Measurements from ENCODE around the gene BABAM2. TPM values are rescaled to one million over a fixed set of nuclear protein-coding genes. Genes with fewer than 3 reads are reported as not detected.

The BABAM2 gene
- total RNA-seq, 2 donors from 2014 or later = 32.2 to 33.5 TPM

DNA sequence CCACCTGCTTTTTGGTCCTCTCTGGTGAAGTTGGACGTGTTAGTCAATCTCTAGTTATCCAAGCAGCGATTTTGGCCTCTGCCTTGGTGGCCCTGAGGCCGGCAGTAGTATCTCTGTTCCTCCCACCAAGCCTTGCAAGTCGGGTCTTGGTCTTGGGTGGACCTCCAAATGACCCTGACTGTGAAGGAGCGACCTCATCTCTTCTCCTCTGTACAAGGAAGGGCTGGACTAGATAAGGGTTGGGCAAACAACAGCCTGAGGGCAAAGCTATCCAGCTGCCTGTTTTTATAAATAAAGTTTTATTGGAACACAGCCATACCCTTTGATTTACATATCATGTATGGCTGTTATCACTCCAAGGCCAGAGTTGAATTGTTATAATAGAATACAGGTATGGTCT is 427.5 kb downstream of the BABAM2 start:
- no peak overlapping the region for H3K9ac ChIP-seq (ENCODE audit: low read depth in 2 of 2, low read length in 2 of 2)
- intact Hi-C loops (cut with DNase I) = no loop called here
- no peaks in the 10 kb centered on the region for H3K36me3 ChIP-seq
- no peak overlapping the region for H3K4me3 ChIP-seq
- TF ChIP-seq, protein P1, sequence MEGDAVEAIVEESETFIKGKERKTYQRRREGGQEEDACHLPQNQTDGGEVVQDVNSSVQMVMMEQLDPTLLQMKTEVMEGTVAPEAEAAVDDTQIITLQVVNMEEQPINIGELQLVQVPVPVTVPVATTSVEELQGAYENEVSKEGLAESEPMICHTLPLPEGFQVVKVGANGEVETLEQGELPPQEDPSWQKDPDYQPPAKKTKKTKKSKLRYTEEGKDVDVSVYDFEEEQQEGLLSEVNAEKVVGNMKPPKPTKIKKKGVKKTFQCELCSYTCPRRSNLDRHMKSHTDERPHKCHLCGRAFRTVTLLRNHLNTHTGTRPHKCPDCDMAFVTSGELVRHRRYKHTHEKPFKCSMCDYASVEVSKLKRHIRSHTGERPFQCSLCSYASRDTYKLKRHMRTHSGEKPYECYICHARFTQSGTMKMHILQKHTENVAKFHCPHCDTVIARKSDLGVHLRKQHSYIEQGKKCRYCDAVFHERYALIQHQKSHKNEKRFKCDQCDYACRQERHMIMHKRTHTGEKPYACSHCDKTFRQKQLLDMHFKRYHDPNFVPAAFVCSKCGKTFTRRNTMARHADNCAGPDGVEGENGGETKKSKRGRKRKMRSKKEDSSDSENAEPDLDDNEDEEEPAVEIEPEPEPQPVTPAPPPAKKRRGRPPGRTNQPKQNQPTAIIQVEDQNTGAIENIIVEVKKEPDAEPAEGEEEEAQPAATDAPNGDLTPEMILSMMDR (IDR thresholded peaks at IDR 0.05) = no peak
- no peaks in the 10 kb centered on the region for H3K4me1 ChIP-seq
- no peaks in the 10 kb centered on the region for H3K27me3 ChIP-seq
- H3K27ac ChIP-seq = no peak overlapping the region
- no peak for DNase-seq
- no peaks in the 10 kb centered on the region for H3K9me3 ChIP-seq

DNA sequence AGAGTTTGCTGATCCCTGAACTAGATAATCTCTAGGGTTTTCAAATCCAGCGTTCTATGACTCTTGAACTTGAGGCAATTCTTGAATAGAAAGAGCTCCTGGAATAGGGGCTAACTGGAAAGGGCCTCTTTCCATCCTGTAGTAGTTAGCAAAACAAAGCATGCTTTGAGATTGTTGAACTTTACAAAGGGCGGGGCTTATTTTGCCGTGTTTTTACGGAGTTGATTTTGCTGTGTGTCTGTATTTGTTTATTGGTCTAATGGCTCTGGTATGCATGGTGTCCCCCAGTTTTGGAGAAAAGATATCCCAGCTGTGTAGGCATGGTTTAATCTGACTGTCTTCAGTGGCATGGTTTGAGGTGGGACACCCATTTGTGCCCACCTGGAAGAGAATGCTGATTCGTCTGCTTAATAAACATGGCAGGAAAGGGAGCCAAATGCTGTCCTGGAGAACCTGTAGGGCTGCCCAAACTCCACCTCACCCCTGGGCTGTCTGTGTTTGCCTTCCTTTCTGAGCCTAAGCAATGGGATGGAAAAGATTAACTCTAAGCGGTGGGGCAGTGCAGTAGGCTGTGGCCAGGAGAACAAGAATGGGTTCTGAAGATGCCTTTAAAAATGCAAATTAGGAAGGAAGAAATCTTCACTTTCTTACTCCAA is 428.1 kb downstream of the BABAM2 start:
- Histone ChIP-seq H3K9ac (ENCODE audit: low read depth in 2 of 2, low read length in 2 of 2) (no peak overlapping the region), H3K4me1 (no peaks in the 10 kb centered on the region), H3K27ac (no peak overlapping the region), H3K9me3 (no peaks in the 10 kb centered on the region), H3K36me3 (no peaks in the 10 kb centered on the region), H3K27me3 (no peaks in the 10 kb centered on the region), H3K4me3 (no peak overlapping the region)
- intact Hi-C loops (cut with DNase I) = no loop called here
- TF ChIP-seq, protein P1 (IDR thresholded peaks at IDR 0.05) = no peak
- DNase-seq = no peak

DNA sequence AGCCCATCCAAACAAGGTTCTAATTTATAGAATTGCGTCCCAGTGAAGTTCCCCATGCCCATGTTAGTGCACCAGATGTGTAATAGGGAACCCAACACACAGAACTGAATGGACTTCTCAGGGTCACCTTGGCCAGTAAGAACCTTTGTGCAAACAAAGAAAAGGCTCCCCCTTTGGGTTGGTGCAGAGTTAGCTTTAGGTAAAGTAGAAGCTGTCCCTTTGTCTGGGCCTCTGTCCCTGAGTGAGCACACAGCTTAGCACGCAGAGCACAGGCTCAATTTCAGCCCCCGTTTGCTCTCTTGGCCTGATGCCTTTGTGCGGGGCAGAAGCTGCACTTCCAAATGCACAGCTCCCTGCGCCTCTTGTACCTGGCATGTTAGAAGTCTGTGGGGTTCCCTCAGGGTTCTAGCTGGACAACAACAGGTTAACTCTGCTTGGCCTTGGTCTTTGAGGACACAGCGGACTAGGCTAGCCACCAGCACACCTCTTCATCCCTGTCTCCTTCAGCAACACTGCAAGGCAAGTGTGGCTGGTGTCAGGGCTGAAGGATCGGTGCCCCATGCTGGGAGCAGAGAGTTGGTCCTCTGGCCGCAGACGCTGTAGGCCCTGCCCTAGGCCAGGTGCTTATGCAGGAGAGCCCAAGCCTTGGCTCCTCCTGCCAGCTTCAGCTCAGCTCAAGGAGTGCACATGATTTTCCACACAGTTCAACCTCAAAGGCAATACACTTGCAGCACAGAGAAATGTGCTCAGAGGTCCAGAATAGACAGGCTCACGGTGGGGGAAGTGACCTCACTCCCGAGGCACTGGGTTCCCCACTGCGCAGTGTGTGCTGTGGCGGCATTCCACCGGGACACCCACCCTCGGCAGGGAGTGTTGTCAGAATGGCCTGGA is 428.8 kb downstream of the BABAM2 start:
- no peak overlapping the region for H3K4me3 ChIP-seq
- TF ChIP-seq, protein P1 (IDR thresholded peaks at IDR 0.05) = no peak
- H3K9me3 ChIP-seq = no peaks in the 10 kb centered on the region
- DNase-seq = no peak
- H3K27ac ChIP-seq = no peak overlapping the region
- no peaks in the 10 kb centered on the region for H3K4me1 ChIP-seq
- H3K36me3 ChIP-seq = no peaks in the 10 kb centered on the region
- H3K9ac ChIP-seq (ENCODE audit: low read depth in 2 of 2, low read length in 2 of 2) = no peak overlapping the region
- intact Hi-C loops (cut with DNase I) = no loop called here
- no peaks in the 10 kb centered on the region for H3K27me3 ChIP-seq

DNA sequence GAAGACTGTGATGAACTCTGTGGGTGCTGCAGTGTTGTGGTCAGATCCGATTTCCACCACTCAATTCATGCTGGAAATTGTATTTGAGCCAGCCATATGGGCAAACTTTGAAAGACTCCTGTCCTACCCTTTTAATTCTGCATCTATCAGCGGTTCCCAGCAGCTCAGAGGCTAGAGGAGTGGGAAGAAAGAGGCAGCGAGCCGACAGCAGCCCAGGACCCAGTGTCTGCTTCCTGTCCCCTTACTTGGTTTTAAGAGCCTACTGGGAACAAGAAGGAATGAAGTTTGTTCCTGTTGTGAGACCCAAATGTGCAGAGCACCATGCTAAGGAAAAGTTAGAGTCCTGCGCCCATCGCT is 429.5 kb downstream of the BABAM2 start:
- Histone ChIP-seq H3K27ac (no peak overlapping the region), H3K27me3 (no peaks in the 10 kb centered on the region), H3K36me3 (no peaks in the 10 kb centered on the region), H3K9me3 (no peaks in the 10 kb centered on the region), H3K4me1 (no peaks in the 10 kb centered on the region), H3K4me3 (no peak overlapping the region), H3K9ac (ENCODE audit: low read depth in 2 of 2, low read length in 2 of 2) (no peak overlapping the region)
- no peak for DNase-seq
- intact Hi-C loops (cut with DNase I) = no loop called here
- TF ChIP-seq, protein P1 (IDR thresholded peaks at IDR 0.05) = no peak

DNA sequence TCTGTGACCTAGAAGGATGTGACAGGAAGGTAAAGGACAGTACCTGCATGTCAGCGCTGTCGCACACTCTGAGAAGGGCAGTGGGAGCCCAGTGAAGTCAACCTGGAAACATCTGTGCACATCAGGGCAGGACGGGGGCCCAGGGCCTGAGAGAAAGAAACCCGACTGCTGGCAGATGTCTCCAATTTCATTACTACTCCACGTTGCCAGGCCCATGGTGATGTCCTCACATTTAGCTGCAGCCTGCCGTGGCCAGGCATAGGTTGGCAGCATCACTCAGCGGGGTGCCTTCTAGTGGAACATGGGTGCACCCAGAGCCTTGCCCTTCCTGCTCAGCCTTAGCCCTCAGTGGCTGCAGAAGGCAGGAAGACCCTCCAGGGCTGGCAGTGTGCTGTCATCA is 429.8 kb downstream of the BABAM2 start:
- DNase-seq = no peak
- Histone ChIP-seq H3K4me3 (no peak overlapping the region), H3K27me3 (no peaks in the 10 kb centered on the region), H3K9ac (ENCODE audit: low read depth in 2 of 2, low read length in 2 of 2) (no peak overlapping the region), H3K27ac (no peak overlapping the region), H3K9me3 (no peaks in the 10 kb centered on the region), H3K4me1 (no peaks in the 10 kb centered on the region), H3K36me3 (no peaks in the 10 kb centered on the region)
- TF ChIP-seq, protein P1 (IDR thresholded peaks at IDR 0.05) = no peak
- intact Hi-C loops (cut with DNase I) = no loop called here
